IgD-negative memory B cell (primary cell): ENCODE results near the gene TEX26. TPM values are rescaled to one million over a fixed set of nuclear protein-coding genes. Genes with fewer than 3 reads are reported as not detected.

ENCODE experiments used
- H3K27ac Mint-ChIP-seq, 3 donors: one replicate each; pipeline ENCODE4 v1.8.0; 2020 to 2022; ENCODE audit warnings: mild to moderate bottlenecking in 3 of 3, mixed read lengths in 3 of 3, moderate library complexity in 1 of 3
- H3K27me3 Mint-ChIP-seq: one replicate; pipeline ENCODE4 v1.8.0; 2021; ENCODE audit warnings: mixed read lengths
- H3K36me3 Mint-ChIP-seq: one replicate; pipeline ENCODE4 v1.8.0; 2020; ENCODE audit warnings: mild to moderate bottlenecking, mixed read lengths
- H3K4me1 Mint-ChIP-seq, 3 donors: one replicate each; pipeline ENCODE4 v1.8.0; 2020 to 2022; ENCODE audit warnings: mixed read lengths in 3 of 3, mild to moderate bottlenecking in 1 of 3
- H3K4me3 Mint-ChIP-seq, 4 donors: one replicate each; pipeline ENCODE4 v1.8.0; 2020 to 2022; ENCODE audit warnings: mild to moderate bottlenecking in 4 of 4, mixed read lengths in 4 of 4, moderate library complexity in 3 of 4
- H3K9me3 Mint-ChIP-seq, 3 donors: one replicate each; pipeline ENCODE4 v1.8.0; 2020 to 2021; ENCODE audit warnings: mixed read lengths in 3 of 3, mild to moderate bottlenecking in 1 of 3
- polyA plus RNA-seq: library from polyadenylated mRNA; unstranded; fragments of 300-500 nt; fragmentation: Illumina TruSeq; gene quantifications from one replicate; pipeline ENCODE4 v1.2.3, GENCODE V29; 2021

The TEX26 gene
- polyA plus RNA-seq, 1 donor from 2014 or later: not detected

DNA sequence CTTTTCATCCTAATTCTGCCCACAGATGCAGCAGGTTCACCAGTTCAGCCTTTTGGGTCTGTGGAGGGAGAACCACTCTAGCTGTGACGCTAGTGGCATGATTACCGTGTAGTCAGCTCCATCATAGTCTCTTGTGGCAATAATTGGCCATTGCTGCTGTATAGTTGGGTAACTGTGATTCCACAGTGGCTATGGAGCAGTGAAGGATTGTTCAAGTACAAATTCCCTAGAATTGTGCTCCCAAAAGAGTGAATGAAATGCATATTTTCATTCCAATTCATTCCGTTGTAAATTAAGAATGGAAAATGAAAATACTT is 856 bp downstream of the TEX26 start:
- Mint-ChIP-seq H3K36me3 (no peaks in the 10 kb centered on the region), H3K4me3 (no peak overlapping the region), H3K9me3 (peaks cover 5 to 13% (median 5%) of the 10 kb centered on the region in 3 donors), H3K27ac (no peak overlapping the region), H3K27me3 (peaks cover 11% of the 10 kb centered on the region), H3K4me1 (peaks cover 0 to 1% (median 0%) of the 10 kb centered on the region in 3 donors)

DNA sequence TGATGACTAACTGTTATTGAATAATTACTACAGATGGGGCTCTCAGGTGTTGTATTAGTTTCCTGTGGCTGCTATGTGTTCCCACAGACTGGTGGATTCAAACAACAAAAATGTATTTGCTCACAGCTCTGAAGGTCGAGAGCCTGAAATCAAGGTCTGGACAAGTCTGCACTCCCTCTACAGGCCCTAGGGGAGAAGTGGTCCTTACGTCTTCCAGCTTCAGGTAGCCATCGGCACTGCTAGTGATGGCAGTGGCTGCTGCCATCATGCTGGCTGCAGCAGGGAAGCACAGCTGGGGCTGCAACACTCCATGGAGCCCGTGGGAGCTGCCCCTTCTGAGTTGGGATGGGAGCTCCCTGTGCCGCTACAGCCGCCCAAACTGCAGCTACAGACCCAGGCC is 1.9 kb downstream of the TEX26 start:
- Mint-ChIP-seq H3K36me3 (no peaks in the 10 kb centered on the region), H3K27ac (no peak overlapping the region), H3K9me3 (peaks cover 5 to 13% (median 5%) of the 10 kb centered on the region in 3 donors), H3K4me1 (no peaks in the 10 kb centered on the region), H3K4me3 (no peak overlapping the region), H3K27me3 (peaks cover 9% of the 10 kb centered on the region)

DNA sequence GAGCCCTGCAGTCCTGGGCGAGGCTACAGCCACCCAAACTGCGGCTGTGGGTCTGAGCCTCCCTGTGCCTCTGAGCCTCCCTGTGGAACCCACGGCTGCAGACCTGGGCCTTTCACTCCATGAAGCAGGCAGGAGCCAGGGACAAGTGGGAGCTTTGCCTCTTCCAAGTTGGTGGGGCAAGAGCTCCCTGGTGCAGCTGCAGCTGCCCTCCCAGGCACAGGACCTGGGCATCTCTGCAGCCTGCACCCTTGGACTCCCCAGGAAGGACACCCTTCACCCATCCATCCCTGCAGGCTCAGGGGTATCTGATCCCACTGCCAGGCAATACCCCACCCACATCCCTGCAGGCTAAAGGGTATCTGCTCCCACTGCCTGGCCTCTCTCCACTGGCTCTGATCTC is 2.3 kb downstream of the TEX26 start:
- Mint-ChIP-seq H3K9me3 (peaks cover 5 to 13% (median 5%) of the 10 kb centered on the region in 3 donors), H3K4me3 (no peak overlapping the region), H3K36me3 (no peaks in the 10 kb centered on the region), H3K4me1 (no peaks in the 10 kb centered on the region), H3K27ac (no peak overlapping the region), H3K27me3 (peaks cover 9% of the 10 kb centered on the region)

DNA sequence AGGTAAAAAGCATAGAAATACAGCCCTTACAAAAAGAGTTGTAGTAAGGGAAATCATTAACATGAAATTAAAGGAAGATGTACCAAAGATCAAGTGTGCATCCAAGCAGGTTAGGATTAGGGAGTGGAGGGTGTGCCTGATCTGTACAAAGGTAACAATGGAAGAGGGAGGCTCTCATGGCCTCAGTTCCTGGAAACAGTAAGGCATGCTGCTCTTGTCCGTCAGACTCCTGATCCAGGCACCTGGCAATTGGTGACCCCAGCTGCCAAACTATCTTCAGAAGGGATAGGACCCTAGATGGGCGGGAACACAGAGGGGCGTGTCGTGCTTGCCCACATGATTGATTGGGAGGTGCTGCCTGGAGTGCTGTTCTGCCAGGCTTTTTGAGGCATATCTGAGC is 4.5 kb downstream of the TEX26 start:
- Mint-ChIP-seq H3K27me3 (peaks cover 7% of the 10 kb centered on the region), H3K9me3 (peaks cover 5 to 13% (median 5%) of the 10 kb centered on the region in 3 donors), H3K4me3 (no peak overlapping the region), H3K4me1 (no peaks in the 10 kb centered on the region), H3K27ac (no peak overlapping the region), H3K36me3 (no peaks in the 10 kb centered on the region)

DNA sequence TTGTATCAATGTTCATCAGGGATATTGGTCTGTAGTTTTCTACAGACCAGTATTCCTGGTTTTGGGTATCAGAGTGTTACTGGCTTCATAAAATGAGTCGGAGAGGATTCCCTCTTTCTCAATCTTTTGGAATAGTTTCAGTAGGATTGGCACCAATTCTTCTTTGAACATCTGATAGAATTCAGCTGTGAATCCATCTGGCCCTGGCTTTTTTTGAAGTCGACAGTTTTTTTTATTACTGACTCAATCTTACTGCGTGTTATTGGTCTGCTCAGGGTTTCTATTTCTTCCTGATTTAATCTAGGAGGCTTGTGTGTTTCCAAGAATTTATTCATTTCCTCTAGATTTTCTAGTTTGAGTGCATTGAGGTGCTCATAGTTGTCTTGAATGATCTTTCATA is 11.4 kb downstream of the TEX26 start:
- Mint-ChIP-seq H3K4me1 (no peaks in the 10 kb centered on the region), H3K9me3 (peaks cover 3 to 16% (median 6%) of the 10 kb centered on the region in 3 donors), H3K27ac (no peak overlapping the region), H3K36me3 (no peaks in the 10 kb centered on the region), H3K27me3 (peaks cover 7% of the 10 kb centered on the region), H3K4me3 (no peak overlapping the region)

DNA sequence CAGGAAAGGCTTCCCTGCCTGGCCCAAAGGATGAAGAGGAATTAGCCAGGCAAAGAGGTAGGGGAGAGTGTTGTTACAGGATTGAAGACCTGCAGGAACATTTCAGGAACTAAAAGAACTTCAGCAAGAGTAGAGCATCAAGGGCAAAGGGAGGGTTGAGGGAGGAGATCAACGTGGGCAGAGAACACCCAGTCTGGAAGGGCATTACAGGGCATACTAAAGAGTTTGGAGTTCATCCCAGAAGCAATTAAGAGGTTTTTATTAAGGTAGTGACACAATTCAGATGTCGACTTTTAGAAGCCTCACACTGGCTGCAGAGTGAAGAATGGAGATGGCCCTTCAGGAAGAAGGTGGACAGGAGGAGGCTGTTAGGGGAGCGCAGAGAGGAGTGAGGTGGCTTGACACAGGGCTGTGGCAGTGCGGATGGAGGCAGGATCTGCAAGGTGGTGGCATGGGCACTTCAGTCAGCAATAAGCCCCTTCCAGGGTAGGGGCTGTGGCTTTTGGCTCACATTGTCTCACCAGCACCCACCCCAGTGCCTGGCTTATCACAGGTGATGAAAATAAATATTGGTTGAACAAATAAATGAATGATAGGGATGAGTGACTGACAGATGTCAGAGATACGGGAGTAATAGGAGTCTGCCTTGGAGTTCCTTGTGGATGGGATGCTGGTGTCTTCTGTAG is 24.9 kb downstream of the TEX26 start:
- H3K36me3 Mint-ChIP-seq: peaks cover 6% of the 10 kb centered on the region
- H3K4me1 Mint-ChIP-seq: no peaks in the 10 kb centered on the region
- no peak overlapping the region for H3K4me3 Mint-ChIP-seq
- peaks cover 8 to 31% (median 11%) of the 10 kb centered on the region in 3 donors for H3K9me3 Mint-ChIP-seq
- H3K27me3 Mint-ChIP-seq: peaks cover 16% of the 10 kb centered on the region
- H3K27ac Mint-ChIP-seq: no peak overlapping the region

DNA sequence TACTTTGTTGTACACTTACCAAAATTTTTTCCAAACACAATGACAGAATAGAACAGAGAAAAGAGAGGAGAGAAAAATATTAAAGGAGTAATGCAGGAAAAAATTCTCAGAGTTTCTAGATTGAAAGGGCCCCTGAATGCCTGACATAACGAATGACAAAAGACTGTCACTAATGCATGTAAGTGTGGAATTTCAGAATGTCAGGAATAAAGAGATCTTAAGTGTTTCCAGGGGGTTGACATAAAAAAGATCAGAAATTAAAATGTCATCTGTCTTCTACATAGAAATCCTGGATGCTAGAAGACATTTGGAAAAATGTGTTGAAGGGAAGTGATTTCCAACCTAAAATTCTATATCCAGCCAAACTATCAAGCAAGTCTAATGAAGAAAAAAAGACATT is 27.2 kb downstream of the TEX26 start:
- H3K4me1 Mint-ChIP-seq: no peaks in the 10 kb centered on the region
- peaks cover 10 to 31% (median 11%) of the 10 kb centered on the region in 3 donors for H3K9me3 Mint-ChIP-seq
- H3K27me3 Mint-ChIP-seq: peaks cover 18% of the 10 kb centered on the region
- no peak overlapping the region for H3K4me3 Mint-ChIP-seq
- no peak overlapping the region for H3K27ac Mint-ChIP-seq
- H3K36me3 Mint-ChIP-seq: peaks cover 6% of the 10 kb centered on the region

DNA sequence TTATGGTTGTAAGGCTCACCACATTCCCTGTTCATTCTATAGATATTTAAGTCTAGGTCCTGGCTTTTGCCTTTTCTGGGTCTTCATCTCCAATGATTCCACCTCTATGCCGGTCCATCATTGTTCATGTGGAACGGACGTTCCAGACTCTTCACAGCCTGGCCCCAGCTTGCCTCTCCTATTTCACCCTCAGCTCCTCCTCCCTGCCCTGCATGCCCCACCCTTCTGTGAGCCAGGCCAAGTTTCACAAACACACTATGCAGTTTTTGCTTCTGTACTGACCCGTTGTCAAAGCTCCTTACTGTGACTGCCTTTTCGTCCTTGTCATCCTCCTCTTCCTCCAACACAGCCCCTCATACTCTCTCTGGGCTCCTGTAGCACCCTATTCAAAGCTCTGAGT is 31.3 kb downstream of the TEX26 start:
- H3K9me3 Mint-ChIP-seq: peaks cover 4 to 24% (median 6%) of the 10 kb centered on the region in 3 donors
- no peaks in the 10 kb centered on the region for H3K4me1 Mint-ChIP-seq
- H3K4me3 Mint-ChIP-seq: no peak overlapping the region
- no peaks in the 10 kb centered on the region for H3K36me3 Mint-ChIP-seq
- H3K27me3 Mint-ChIP-seq: peaks cover 13% of the 10 kb centered on the region
- no peak overlapping the region for H3K27ac Mint-ChIP-seq

DNA sequence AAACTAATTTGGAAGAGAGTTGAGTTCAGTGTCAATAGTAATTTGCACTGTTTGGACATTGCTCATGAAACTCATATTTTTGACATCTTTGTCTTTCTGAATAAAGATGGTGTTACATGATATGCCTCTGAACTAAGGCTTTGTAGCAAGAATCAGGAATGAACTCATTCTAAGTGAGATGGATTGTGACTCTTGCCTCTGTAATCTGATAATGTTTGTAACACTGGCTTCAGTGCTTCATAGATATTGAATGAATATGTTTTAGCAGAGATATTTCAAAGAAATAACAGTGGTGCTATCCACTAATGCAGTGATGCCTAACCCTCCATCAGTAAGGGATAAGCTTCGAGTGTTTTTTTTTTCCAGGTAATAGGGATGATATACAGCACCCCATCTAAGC is 32.9 kb downstream of the TEX26 start:
- peaks cover 17% of the 10 kb centered on the region for H3K27me3 Mint-ChIP-seq
- no peaks in the 10 kb centered on the region for H3K4me1 Mint-ChIP-seq
- no peak overlapping the region for H3K4me3 Mint-ChIP-seq
- no peaks in the 10 kb centered on the region for H3K36me3 Mint-ChIP-seq
- H3K9me3 Mint-ChIP-seq: peaks cover 0 to 12% (median 4%) of the 10 kb centered on the region in 3 donors
- H3K27ac Mint-ChIP-seq: no peak overlapping the region

DNA sequence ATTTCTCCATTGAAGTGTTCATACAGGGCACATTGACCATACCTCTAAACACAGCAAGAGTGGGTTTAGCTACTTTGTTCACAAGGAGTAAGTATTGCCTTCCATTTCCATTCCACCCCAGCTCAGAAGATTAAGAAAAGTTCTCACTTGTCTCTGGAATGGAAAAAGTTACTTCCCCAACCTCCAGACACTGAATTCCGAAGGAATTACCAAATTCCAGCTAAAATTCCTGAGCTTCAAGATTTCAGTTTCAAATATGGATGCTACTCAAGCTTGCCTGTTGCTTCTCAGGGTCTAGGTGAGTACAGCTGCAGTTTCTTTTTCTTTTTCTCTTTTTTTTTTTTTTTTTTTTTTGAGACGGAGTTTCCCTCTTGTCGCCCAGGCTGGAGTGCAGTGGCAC is 33.6 kb downstream of the TEX26 start:
- Mint-ChIP-seq H3K4me3 (no peak overlapping the region), H3K9me3 (peaks cover 0 to 11% (median 4%) of the 10 kb centered on the region in 3 donors), H3K27me3 (peaks cover 17% of the 10 kb centered on the region), H3K4me1 (no peaks in the 10 kb centered on the region), H3K27ac (no peak overlapping the region), H3K36me3 (no peaks in the 10 kb centered on the region)

DNA sequence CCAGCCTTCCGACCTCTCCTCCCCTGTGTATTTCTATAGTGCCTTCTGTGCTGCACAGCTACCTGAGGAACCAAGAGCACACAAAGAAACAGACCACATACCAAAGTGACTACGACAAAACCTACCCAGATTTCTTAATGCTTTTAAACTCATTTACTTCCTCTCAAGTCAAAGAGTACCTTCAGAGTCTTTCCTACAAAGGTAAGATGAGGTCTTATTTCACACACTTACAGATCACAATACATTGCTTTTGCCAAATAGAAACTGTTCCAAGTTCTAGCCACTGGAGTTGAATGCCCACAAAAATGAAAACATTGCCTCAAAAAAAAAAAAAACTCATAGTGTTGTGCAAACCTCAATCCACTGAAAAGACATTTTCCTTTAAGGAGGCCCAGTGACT is 36.4 kb downstream of the TEX26 start:
- Mint-ChIP-seq H3K4me3 (no peak overlapping the region), H3K27me3 (peaks cover 15% of the 10 kb centered on the region), H3K27ac (no peak overlapping the region), H3K4me1 (no peaks in the 10 kb centered on the region), H3K9me3 (peaks cover 0 to 1% (median 0%) of the 10 kb centered on the region in 3 donors), H3K36me3 (no peaks in the 10 kb centered on the region)

DNA sequence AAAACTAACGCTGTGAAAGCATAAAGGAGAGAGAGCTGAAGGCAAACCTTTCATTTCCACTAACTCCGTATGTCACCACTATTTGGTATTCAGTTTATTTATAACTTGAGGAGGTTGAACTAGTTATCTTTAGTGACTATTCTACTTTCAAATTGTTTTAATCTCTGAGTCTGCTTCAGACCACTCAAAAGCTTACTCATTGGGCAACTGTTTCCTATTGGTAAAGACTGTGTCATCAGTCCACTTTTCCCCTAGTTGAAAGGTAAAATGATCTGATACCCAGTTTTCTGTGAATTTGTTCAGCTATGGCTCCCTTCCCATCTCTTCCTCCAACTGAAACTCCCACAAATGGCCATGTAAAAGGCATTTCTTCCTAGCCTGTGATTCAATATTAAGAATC is 39.1 kb downstream of the TEX26 start:
- Mint-ChIP-seq H3K9me3 (no peaks in the 10 kb centered on the region), H3K4me1 (peaks cover 0 to 1% (median 0%) of the 10 kb centered on the region in 3 donors), H3K27ac (no peak overlapping the region), H3K27me3 (peaks cover 9% of the 10 kb centered on the region), H3K4me3 (no peak overlapping the region), H3K36me3 (no peaks in the 10 kb centered on the region)

DNA sequence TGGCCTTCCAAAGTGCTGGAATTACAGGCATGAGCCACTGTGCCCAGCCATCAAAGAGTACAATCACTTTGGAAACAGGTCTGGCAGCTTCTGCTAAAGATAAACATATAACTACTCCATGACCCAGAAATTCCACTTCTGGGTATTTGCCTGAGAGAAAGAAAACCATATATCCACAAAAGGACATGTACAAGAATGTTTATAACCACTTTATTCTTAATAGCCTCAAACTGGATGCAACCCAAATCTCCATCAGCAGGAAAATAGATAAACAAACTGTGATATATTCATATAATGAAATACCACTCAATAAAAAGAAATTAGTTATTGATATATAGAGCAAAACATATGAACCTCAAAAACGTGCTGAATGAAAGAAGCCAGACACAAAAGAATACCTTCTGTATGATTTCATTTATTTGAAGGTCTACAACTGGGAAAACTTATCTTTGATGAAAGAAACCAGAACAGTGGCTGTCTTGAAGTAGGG is 40.5 kb downstream of the TEX26 start:
- H3K9me3 Mint-ChIP-seq: no peaks in the 10 kb centered on the region
- H3K4me3 Mint-ChIP-seq: no peak overlapping the region
- no peaks in the 10 kb centered on the region for H3K36me3 Mint-ChIP-seq
- H3K4me1 Mint-ChIP-seq: peaks cover 0 to 1% (median 0%) of the 10 kb centered on the region in 3 donors
- H3K27me3 Mint-ChIP-seq: peaks cover 5% of the 10 kb centered on the region
- no peak overlapping the region for H3K27ac Mint-ChIP-seq

DNA sequence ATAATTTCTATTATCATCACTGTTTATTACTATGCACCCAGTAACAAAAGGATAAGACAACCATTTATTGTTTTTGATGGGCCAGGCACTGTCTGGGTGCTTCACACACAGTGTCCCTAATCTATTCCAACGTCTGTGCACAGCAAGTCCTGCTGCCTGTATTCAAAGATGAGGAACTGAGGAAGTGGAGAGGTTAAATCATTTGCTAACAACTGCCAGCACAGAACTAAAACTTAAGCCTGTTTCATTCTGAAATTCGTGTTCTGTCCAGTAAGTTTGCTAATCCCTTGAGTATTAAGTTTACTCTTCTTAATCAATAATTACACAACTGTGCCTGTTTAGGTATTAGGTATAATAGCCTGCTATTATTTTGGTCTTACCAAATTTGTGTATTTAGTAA is 41.9 kb downstream of the TEX26 start:
- Mint-ChIP-seq H3K4me3 (no peak overlapping the region), H3K27ac (no peak overlapping the region), H3K27me3 (peaks cover under 1% of the 10 kb centered on the region), H3K36me3 (no peaks in the 10 kb centered on the region), H3K4me1 (peaks cover 0 to 1% (median 0%) of the 10 kb centered on the region in 3 donors), H3K9me3 (no peaks in the 10 kb centered on the region)

DNA sequence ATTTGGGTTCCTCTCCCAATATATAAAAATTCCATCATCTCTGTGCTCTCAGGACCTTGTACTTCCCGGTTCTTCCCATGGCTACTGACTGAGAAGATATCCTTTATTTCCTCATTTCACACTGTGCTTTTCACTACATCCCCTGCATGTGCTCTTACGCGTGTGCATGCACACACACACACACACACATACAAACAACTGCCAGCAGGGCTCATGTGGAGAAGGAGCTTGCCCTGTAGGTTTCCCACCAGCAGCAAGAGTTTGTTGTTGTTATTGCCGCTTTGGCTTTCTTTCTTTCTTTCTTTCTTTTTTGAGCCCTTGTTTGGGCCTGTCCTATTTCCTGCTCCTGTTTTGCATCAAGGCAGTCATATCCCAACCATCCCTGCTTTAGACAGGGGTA is 43.6 kb downstream of the TEX26 start:
- peaks cover 0 to 1% (median 0%) of the 10 kb centered on the region in 3 donors for H3K4me1 Mint-ChIP-seq
- no peak overlapping the region for H3K27ac Mint-ChIP-seq
- H3K4me3 Mint-ChIP-seq: no peak overlapping the region
- no peaks in the 10 kb centered on the region for H3K27me3 Mint-ChIP-seq
- no peaks in the 10 kb centered on the region for H3K36me3 Mint-ChIP-seq
- no peaks in the 10 kb centered on the region for H3K9me3 Mint-ChIP-seq
